Measurements from ENCODE around the gene SNAPIN.
"Not testable (repeated sequence)": the region's sequence is repeated elsewhere in the genome, so short reads cannot be mapped to it uniquely, and the experiment has no call there.

Gene SNAPIN

GRCh38 chr1:153663211-153663610 lies 4.7 kb downstream of the SNAPIN start:
- Histone ChIP-seq H3K36me3 (ENCODE audit: control insufficient read depth, insufficient read depth, low read length) (peaks cover 76% of the 10 kb centered on the region), H3K4me1 (ENCODE audit: control insufficient read depth, insufficient read depth, low read length, poor library complexity, severe bottlenecking) (peaks cover 8% of the 10 kb centered on the region), H3K4me3 (ENCODE audit: extremely low read depth, insufficient read depth, low read length, poor library complexity, severe bottlenecking) (no peak overlapping the region), H3K27ac (ENCODE audit: low read depth, low read length, severe bottlenecking) (no peak overlapping the region), H3K9me3 (ENCODE audit: control insufficient read depth, low read length) (no peaks in the 10 kb centered on the region)
- WGBS, 2 experiments (ENCODE audit: insufficient coverage in 2 of 2) = 90 to 96% methylated on average over 5 of the region's 5 CpGs

GRCh38 chr1:153667439-153667838 lies 8.9 kb downstream of the SNAPIN start:
- peaks cover 77% of the 10 kb centered on the region for H3K36me3 ChIP-seq (ENCODE audit: control insufficient read depth, insufficient read depth, low read length)
- peaks cover 12% of the 10 kb centered on the region for H3K4me1 ChIP-seq (ENCODE audit: control insufficient read depth, insufficient read depth, low read length, poor library complexity, severe bottlenecking)
- no peak overlapping the region for H3K4me3 ChIP-seq (ENCODE audit: extremely low read depth, insufficient read depth, low read length, poor library complexity, severe bottlenecking)
- H3K27ac ChIP-seq (ENCODE audit: low read depth, low read length, severe bottlenecking) = no peak overlapping the region
- 96 to 100% methylated on average over 2 of the region's 4 CpGs for WGBS, 2 experiments (ENCODE audit: insufficient coverage in 2 of 2)
- H3K9me3 ChIP-seq (ENCODE audit: control insufficient read depth, low read length) = no peaks in the 10 kb centered on the region

- H3K4me1 ChIP-seq (ENCODE audit: control insufficient read depth, insufficient read depth, low read length, poor library complexity, severe bottlenecking); H3K4me3 ChIP-seq (ENCODE audit: extremely low read depth, insufficient read depth, low read length, poor library complexity, severe bottlenecking); H3K27ac ChIP-seq (ENCODE audit: low read depth, low read length, severe bottlenecking); H3K9me3 ChIP-seq (ENCODE audit: control insufficient read depth, low read length): not testable (repeated sequence)
- 94 to 98% methylated on average over 6 to 7 of the region's 8 CpGs for WGBS, 2 experiments (ENCODE audit: insufficient coverage in 2 of 2)
- peaks cover 65% of the 10 kb centered on the region for H3K36me3 ChIP-seq (ENCODE audit: control insufficient read depth, insufficient read depth, low read length)
Observed at GRCh38 chr1:153668672-153669071, 10.2 kb downstream of the SNAPIN start.

GRCh38 chr1:153669606-153670005 lies 11.1 kb downstream of the SNAPIN start:
- H3K4me3 ChIP-seq (ENCODE audit: extremely low read depth, insufficient read depth, low read length, poor library complexity, severe bottlenecking) = peak overlapping the region; percentile 100
- no peak overlapping the region for H3K27ac ChIP-seq (ENCODE audit: low read depth, low read length, severe bottlenecking)
- peaks cover 10% of the 10 kb centered on the region for H3K4me1 ChIP-seq (ENCODE audit: control insufficient read depth, insufficient read depth, low read length, poor library complexity, severe bottlenecking)
- no peaks in the 10 kb centered on the region for H3K9me3 ChIP-seq (ENCODE audit: control insufficient read depth, low read length)
- peaks cover 55% of the 10 kb centered on the region for H3K36me3 ChIP-seq (ENCODE audit: control insufficient read depth, insufficient read depth, low read length)
- WGBS, 2 experiments (ENCODE audit: insufficient coverage in 2 of 2) = 91 to 92% methylated on average over 6 of the region's 6 CpGs

GRCh38 chr1:153670257-153670858 lies 11.9 kb downstream of the SNAPIN start:
- H3K36me3 ChIP-seq (ENCODE audit: control insufficient read depth, insufficient read depth, low read length) = peaks cover 48% of the 10 kb centered on the region
- H3K4me1 ChIP-seq (ENCODE audit: control insufficient read depth, insufficient read depth, low read length, poor library complexity, severe bottlenecking) = peaks cover 10% of the 10 kb centered on the region
- no peaks in the 10 kb centered on the region for H3K9me3 ChIP-seq (ENCODE audit: control insufficient read depth, low read length)
- H3K4me3 ChIP-seq (ENCODE audit: extremely low read depth, insufficient read depth, low read length, poor library complexity, severe bottlenecking) = peak overlapping the region; percentile 100
- 2% methylated on average over 18 to 21 of the region's 22 CpGs for WGBS, 2 experiments (ENCODE audit: insufficient coverage in 2 of 2)
- peak overlapping the region; percentile 86 for H3K27ac ChIP-seq (ENCODE audit: low read depth, low read length, severe bottlenecking)

GRCh38 chr1:153670859-153671627 lies 12.5 kb downstream of the SNAPIN start, which contains the start of gene ILF2:
TSS of gene ILF2 (minus strand) at chr1:153670993. CDS start at chr1:153670922, 71 bp downstream.
- 0 to 1% methylated on average over 28 to 33 of the region's 35 CpGs for WGBS, 2 experiments (ENCODE audit: insufficient coverage in 2 of 2)

GRCh38 chr1:153671628-153672353 lies 13.3 kb downstream of the SNAPIN start:
- 44 to 53% methylated on average over 13 to 20 of the region's 28 CpGs for WGBS, 2 experiments (ENCODE audit: insufficient coverage in 2 of 2)

More at GRCh38 chr1:153670859-153671627, 12.5 kb downstream of the SNAPIN start, which contains the start of gene ILF2:
- H3K4me1 ChIP-seq (ENCODE audit: control insufficient read depth, insufficient read depth, low read length, poor library complexity, severe bottlenecking) = peaks cover 10% of the 10 kb centered on the region
- peaks cover 41% of the 10 kb centered on the region for H3K36me3 ChIP-seq (ENCODE audit: control insufficient read depth, insufficient read depth, low read length)
- H3K27ac ChIP-seq (ENCODE audit: low read depth, low read length, severe bottlenecking) = peak within 1 kb of the TSS; percentile 86
- H3K4me3 ChIP-seq (ENCODE audit: extremely low read depth, insufficient read depth, low read length, poor library complexity, severe bottlenecking) = peak within 1 kb of the TSS; percentile 100
- H3K9me3 ChIP-seq (ENCODE audit: control insufficient read depth, low read length) = no peaks in the 10 kb centered on the region

GRCh38 chr1:153673511-153673910 lies 15.0 kb downstream of the SNAPIN start:
- no peaks in the 10 kb centered on the region for H3K9me3 ChIP-seq (ENCODE audit: control insufficient read depth, low read length)
- no CpG with 5 or more reads among the region's 2 CpGs for WGBS, 2 experiments (ENCODE audit: insufficient coverage in 2 of 2)
- no peak overlapping the region for H3K27ac ChIP-seq (ENCODE audit: low read depth, low read length, severe bottlenecking)
- H3K4me3 ChIP-seq (ENCODE audit: extremely low read depth, insufficient read depth, low read length, poor library complexity, severe bottlenecking) = no peak overlapping the region
- H3K4me1 ChIP-seq (ENCODE audit: control insufficient read depth, insufficient read depth, low read length, poor library complexity, severe bottlenecking) = peaks cover 7% of the 10 kb centered on the region
- peaks cover 16% of the 10 kb centered on the region for H3K36me3 ChIP-seq (ENCODE audit: control insufficient read depth, insufficient read depth, low read length)

More at GRCh38 chr1:153671628-153672353, 13.3 kb downstream of the SNAPIN start:
- not testable (repeated sequence) for H3K9me3 ChIP-seq (ENCODE audit: control insufficient read depth, low read length); H3K4me1 ChIP-seq (ENCODE audit: control insufficient read depth, insufficient read depth, low read length, poor library complexity, severe bottlenecking)
- H3K36me3 ChIP-seq (ENCODE audit: control insufficient read depth, insufficient read depth, low read length) = peaks cover 33% of the 10 kb centered on the region
- H3K27ac ChIP-seq (ENCODE audit: low read depth, low read length, severe bottlenecking) = peak overlapping the region; percentile 83
- peak overlapping the region; percentile 50 for H3K4me3 ChIP-seq (ENCODE audit: extremely low read depth, insufficient read depth, low read length, poor library complexity, severe bottlenecking)

- H3K27ac ChIP-seq (ENCODE audit: low read depth, low read length, severe bottlenecking) = no peak overlapping the region
- WGBS, 2 experiments (ENCODE audit: insufficient coverage in 2 of 2) = 9 to 10% methylated on average over 10 to 26 of the region's 29 CpGs
- no peaks in the 10 kb centered on the region for H3K9me3 ChIP-seq (ENCODE audit: control insufficient read depth, low read length)
- no peaks in the 10 kb centered on the region for H3K4me1 ChIP-seq (ENCODE audit: control insufficient read depth, insufficient read depth, low read length, poor library complexity, severe bottlenecking)
- H3K4me3 ChIP-seq (ENCODE audit: extremely low read depth, insufficient read depth, low read length, poor library complexity, severe bottlenecking) = peak overlapping the region; percentile 46
- H3K36me3 ChIP-seq (ENCODE audit: control insufficient read depth, insufficient read depth, low read length) = no peaks in the 10 kb centered on the region
Observed at GRCh38 chr1:153677718-153678518, 19.4 kb downstream of the SNAPIN start.

Data from mesodermal cell (in vitro differentiated cells).